DOHH2 (cell line): ENCODE data around the gene IL36A.

Experiments used
- H3F3A ChIP-seq: fragments of 200-600 bp; sonication (generic), shearing (Covaris generic); 2 replicates; pipeline ENCODE4 v1.6.0; 2016; ENCODE audit warnings: antibody characterized with exemption, mild to moderate bottlenecking; ENCODE audit not compliant: control insufficient read depth, insufficient read depth
- H3K27ac ChIP-seq: fragments of 200-600 bp; sonication (generic); 2 replicates; pipeline ENCODE4 v1.5.1; 2014; ENCODE audit warnings: low read depth, mild to moderate bottlenecking, low read length, moderate library complexity
- H3K27me3 ChIP-seq: fragments of 200-600 bp; sonication (generic); 2 replicates; pipeline ENCODE4 v1.6.1; 2014; ENCODE audit warnings: mild to moderate bottlenecking, low read length, mixed read lengths; ENCODE audit not compliant: control insufficient read depth
- H3K36me3 ChIP-seq: fragments of 200-600 bp; sonication (generic); 2 replicates; pipeline ENCODE4 v1.6.1; 2014; ENCODE audit warnings: mild to moderate bottlenecking, low read length, moderate library complexity, mixed read lengths; ENCODE audit not compliant: control insufficient read depth
- H3K4me1 ChIP-seq: fragments of 200-600 bp; sonication (generic); 2 replicates; pipeline ENCODE4 v1.6.1; 2014; ENCODE audit warnings: mild to moderate bottlenecking, low read length, mixed read lengths; ENCODE audit not compliant: control insufficient read depth
- H3K4me2 ChIP-seq: fragments of 200-600 bp; sonication (generic); 2 replicates; pipeline ENCODE4 v1.6.0; 2014; ENCODE audit warnings: mild to moderate bottlenecking, low read length, moderate library complexity
- H3K4me3 ChIP-seq: fragments of 200-600 bp; sonication (generic); 2 replicates; pipeline ENCODE4 v1.5.1; 2014; ENCODE audit warnings: mild to moderate bottlenecking, low read length, mixed read lengths
- H3K79me2 ChIP-seq: fragments of 200-600 bp; sonication (generic); 2 replicates; pipeline ENCODE4 v1.6.1; 2014; ENCODE audit warnings: mild to moderate bottlenecking, low read length, mixed read lengths; ENCODE audit not compliant: control insufficient read depth
- H3K9me2 ChIP-seq: fragments of 200-600 bp; sonication (generic); replicated peaks from 2 replicates; pipeline ENCODE4 v1.6.1; 2014; ENCODE audit warnings: mild to moderate bottlenecking, low read length, mixed read lengths; ENCODE audit not compliant: control insufficient read depth
- H3K9me3 ChIP-seq: fragments of 200-600 bp; sonication (generic); 2 replicates; pipeline ENCODE4 v1.6.1; 2014; ENCODE audit warnings: antibody characterized with exemption, low read length, mixed read lengths; ENCODE audit not compliant: control insufficient read depth, insufficient read depth
- H4K20me1 ChIP-seq: fragments of 200-600 bp; sonication (generic); 2 replicates; pipeline ENCODE4 v1.6.0; 2014; ENCODE audit warnings: low read depth, mild to moderate bottlenecking, antibody characterized with exemption, low read length, moderate library complexity; ENCODE audit not compliant: control insufficient read depth, insufficient read depth
- EZH2phosphoT487 ChIP-seq: fragments of 200-600 bp; sonication (generic); IDR thresholded peaks from 2 replicates; pipeline ENCODE4 v1.6.1; 2017; ENCODE audit warnings: borderline replicate concordance, mild to moderate bottlenecking, antibody characterized with exemption, low read length, moderate library complexity, mixed read lengths
- TF ChIP-seq, protein P1 (sequence below): fragments of 200-600 bp; sonication (generic); IDR thresholded peaks from one replicate; pipeline ENCODE4 v1.5.1; 2014; ENCODE audit warnings: antibody characterized with exemption, mild to moderate bottlenecking, low read depth, low read length; ENCODE audit not compliant: poor library complexity, severe bottlenecking

IL36A gene

DNA sequence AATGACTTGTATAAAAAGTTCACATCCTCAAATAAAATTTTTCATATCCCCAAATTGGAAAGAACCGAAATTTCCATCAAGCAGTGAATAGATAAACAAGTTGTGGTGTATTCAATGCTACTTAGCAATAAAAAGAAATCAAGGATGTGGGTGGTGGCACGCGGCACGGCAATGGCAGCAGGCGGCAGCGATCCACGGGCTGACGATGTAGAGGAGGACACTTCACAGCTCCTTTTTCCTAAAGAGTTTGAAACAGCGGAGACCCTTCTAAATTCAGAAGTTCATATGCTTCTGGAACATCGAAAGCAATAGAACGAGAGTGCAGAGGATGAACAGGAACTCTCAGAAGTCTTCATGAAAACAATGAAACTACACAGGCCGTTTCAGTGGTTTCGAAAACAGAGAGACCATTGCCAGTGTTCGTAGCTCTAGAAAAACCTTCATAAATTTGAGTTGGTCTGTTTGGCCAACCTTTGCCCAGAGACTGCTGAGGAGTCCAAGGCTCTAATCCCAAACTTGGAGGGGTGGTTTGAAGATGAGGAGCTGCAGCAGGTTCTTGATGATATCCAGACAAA lies 9.8 kb upstream of the IL36A start:
- H3K36me3 ChIP-seq: no peaks in the 10 kb centered on the region
- H4K20me1 ChIP-seq: no peaks in the 10 kb centered on the region
- no peaks in the 10 kb centered on the region for H3K4me1 ChIP-seq
- H3K4me2 ChIP-seq: no peak overlapping the region
- peaks cover 8% of the 10 kb centered on the region for H3K9me3 ChIP-seq
- H3K9me2 ChIP-seq: no peaks in the 10 kb centered on the region
- no peaks in the 10 kb centered on the region for H3K27me3 ChIP-seq
- H3K4me3 ChIP-seq: no peak overlapping the region
- TF ChIP-seq, protein P1, sequence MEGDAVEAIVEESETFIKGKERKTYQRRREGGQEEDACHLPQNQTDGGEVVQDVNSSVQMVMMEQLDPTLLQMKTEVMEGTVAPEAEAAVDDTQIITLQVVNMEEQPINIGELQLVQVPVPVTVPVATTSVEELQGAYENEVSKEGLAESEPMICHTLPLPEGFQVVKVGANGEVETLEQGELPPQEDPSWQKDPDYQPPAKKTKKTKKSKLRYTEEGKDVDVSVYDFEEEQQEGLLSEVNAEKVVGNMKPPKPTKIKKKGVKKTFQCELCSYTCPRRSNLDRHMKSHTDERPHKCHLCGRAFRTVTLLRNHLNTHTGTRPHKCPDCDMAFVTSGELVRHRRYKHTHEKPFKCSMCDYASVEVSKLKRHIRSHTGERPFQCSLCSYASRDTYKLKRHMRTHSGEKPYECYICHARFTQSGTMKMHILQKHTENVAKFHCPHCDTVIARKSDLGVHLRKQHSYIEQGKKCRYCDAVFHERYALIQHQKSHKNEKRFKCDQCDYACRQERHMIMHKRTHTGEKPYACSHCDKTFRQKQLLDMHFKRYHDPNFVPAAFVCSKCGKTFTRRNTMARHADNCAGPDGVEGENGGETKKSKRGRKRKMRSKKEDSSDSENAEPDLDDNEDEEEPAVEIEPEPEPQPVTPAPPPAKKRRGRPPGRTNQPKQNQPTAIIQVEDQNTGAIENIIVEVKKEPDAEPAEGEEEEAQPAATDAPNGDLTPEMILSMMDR: no peak
- no peak for TF ChIP-seq EZH2phosphoT487
- H3K27ac ChIP-seq: no peak overlapping the region
- H3K79me2 ChIP-seq: no peaks in the 10 kb centered on the region
- no peaks in the 10 kb centered on the region for H3F3A ChIP-seq

DNA sequence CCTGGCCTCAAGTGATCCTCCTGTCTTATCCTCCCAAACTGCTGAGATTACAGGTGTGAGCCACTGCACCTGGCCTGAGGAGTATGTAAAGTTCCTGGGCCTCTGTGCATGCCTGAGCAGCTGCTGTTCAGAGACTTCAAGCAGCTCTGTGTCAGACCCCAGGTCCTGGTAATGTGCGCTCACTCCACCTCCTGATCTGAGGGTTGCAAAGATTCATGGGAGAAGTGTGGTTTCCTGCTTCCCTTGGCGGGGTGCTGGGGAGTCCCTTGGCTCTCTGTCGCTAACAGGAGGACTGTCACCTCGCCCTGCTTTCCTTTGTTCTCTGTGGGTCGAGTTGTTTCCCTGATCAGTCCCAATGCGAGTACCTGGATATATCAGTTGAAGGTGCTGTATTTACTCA lies 8.6 kb upstream of the IL36A start:
- Histone ChIP-seq H3K79me2 (no peaks in the 10 kb centered on the region), H3K9me3 (peaks cover 18% of the 10 kb centered on the region), H3K4me3 (no peak overlapping the region), H3K4me2 (no peak overlapping the region), H3K4me1 (no peaks in the 10 kb centered on the region), H3K27ac (no peak overlapping the region), H3K36me3 (no peaks in the 10 kb centered on the region), H3K27me3 (no peaks in the 10 kb centered on the region), H3F3A (no peaks in the 10 kb centered on the region), H3K9me2 (no peaks in the 10 kb centered on the region), H4K20me1 (no peaks in the 10 kb centered on the region)
- TF ChIP-seq, protein P1: no peak

DNA sequence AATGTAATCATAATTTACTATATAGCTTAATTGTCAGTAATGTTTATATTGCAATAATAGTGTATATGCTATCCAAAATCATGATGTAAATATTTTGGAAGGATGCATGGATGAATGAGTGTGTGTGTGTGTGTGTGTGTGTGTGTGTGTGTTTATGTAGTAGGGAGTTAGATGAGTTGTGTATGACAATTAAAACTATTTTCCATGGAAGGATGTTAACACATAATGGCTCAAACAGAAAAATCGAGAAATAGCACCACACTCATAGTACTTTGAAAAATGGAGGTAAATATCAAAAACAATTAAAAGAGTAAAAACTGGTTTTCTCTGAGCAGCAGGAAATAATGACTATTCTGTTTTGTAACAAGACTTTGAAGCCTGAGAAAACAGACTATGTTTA lies 8.1 kb upstream of the IL36A start:
- Histone ChIP-seq H3K27ac (no peak overlapping the region), H3K4me3 (no peak overlapping the region), H3K36me3 (no peaks in the 10 kb centered on the region), H3K27me3 (no peaks in the 10 kb centered on the region), H3K9me3 (peaks cover 18% of the 10 kb centered on the region), H3K79me2 (no peaks in the 10 kb centered on the region), H3F3A (no peaks in the 10 kb centered on the region), H3K4me2 (no peak overlapping the region), H3K9me2 (no peaks in the 10 kb centered on the region), H4K20me1 (no peaks in the 10 kb centered on the region), H3K4me1 (no peaks in the 10 kb centered on the region)
- TF ChIP-seq, protein P1: no peak
- TF ChIP-seq EZH2phosphoT487: no peak
